PC-3 (cell line): ENCODE measurements around the gene TCOF1. TPM values are rescaled to one million over a fixed set of nuclear protein-coding genes. Genes with fewer than 3 reads are reported as not detected.

ENCODE experiments used
- ATAC-seq: fragments of 200-7000 bp; cut with Tn5 transposase; 2 replicates; pipeline ENCODE4 v1.9.1; 2020; ENCODE audit warnings: mild to moderate bottlenecking, moderate library complexity
- BruUV-seq: library from RNA; stranded (reverse); fragments of 400-500 nt; replicated peaks from 2 replicates; lab custom pipeline; 2021; lab: Mats Ljungman, UMichigan
- CTCF ChIA-PET: fragments of 300-600 bp; sonication (Branson Sonifier 250); formaldehyde crosslinking; loops from one replicate; lab custom pipeline; 2022; ENCODE audit warnings: antibody characterized with exemption; lab: Charles Lee
- POLR2A ChIA-PET: fragments of 300-600 bp; sonication (Branson Sonifier 250); formaldehyde crosslinking; loops from one replicate; lab custom pipeline; 2022; ENCODE audit warnings: antibody characterized with exemption; ENCODE audit not compliant: unreplicated experiment; lab: Charles Lee
- DNase-seq: peaks from one replicate; pipeline ENCODE4 v3.0.0-alpha.2; 2015
- H2AFZ ChIP-seq: fragments of 300-600 bp; sonication (generic); 2 replicates; pipeline ENCODE4 v1.6.0; 2016; ENCODE audit warnings: antibody characterized with exemption, low read length
- H3F3A ChIP-seq: fragments of 300-600 bp; sonication (generic); one replicate; pipeline ENCODE4 v1.6.0; 2017; ENCODE audit warnings: antibody characterized with exemption, low read length, control low read depth, mild to moderate bottlenecking; ENCODE audit not compliant: unreplicated experiment
- H3K27ac ChIP-seq: fragments of 300-600 bp; sonication (generic); 2 replicates; pipeline ENCODE4 v1.5.1; 2016; ENCODE audit warnings: mild to moderate bottlenecking, low read length
- H3K27me3 ChIP-seq: fragments of 300-600 bp; sonication (generic); 2 replicates; pipeline ENCODE4 v1.6.1; 2016; ENCODE audit warnings: low read length, mixed read lengths
- H3K36me3 ChIP-seq: fragments of 300-600 bp; sonication (generic); 2 replicates; pipeline ENCODE4 v1.6.1; 2016; ENCODE audit warnings: low read depth, mixed run types, low read length, mixed read lengths
- H3K4me1 ChIP-seq: fragments of 300-600 bp; sonication (generic); 2 replicates; pipeline ENCODE4 v1.5.1; 2016; ENCODE audit warnings: low read length; ENCODE audit not compliant: insufficient read depth
- H3K4me2 ChIP-seq: fragments of 300-600 bp; sonication (generic); 2 replicates; pipeline ENCODE4 v1.6.0; 2016; ENCODE audit warnings: low read length
- H3K4me3 ChIP-seq: fragments of 300-600 bp; sonication (generic); 2 replicates; pipeline ENCODE4 v1.5.1; 2016; ENCODE audit warnings: mild to moderate bottlenecking, low read length, mixed read lengths
- H3K79me2 ChIP-seq: fragments of 300-600 bp; sonication (generic); 2 replicates; pipeline ENCODE4 v1.6.1; 2017; ENCODE audit warnings: low read length, mixed read lengths
- H3K9ac ChIP-seq: fragments of 300-600 bp; sonication (generic); 2 replicates; pipeline ENCODE4 v1.6.0; 2016; ENCODE audit warnings: mild to moderate bottlenecking, low read length
- H3K9me2 ChIP-seq: fragments of 300-600 bp; sonication (generic); replicated peaks from 2 replicates; pipeline ENCODE4 v1.6.1; 2016; ENCODE audit warnings: mixed run types, low read length, mixed read lengths
- H3K9me3 ChIP-seq: fragments of 300-600 bp; sonication (generic); 2 replicates; pipeline ENCODE4 v1.6.1; 2016; ENCODE audit warnings: low read length, mixed read lengths
- H4K20me1 ChIP-seq: fragments of 300-600 bp; sonication (generic); 2 replicates; pipeline ENCODE4 v1.6.1; 2016; ENCODE audit warnings: low read length, mixed read lengths
- EZH2 ChIP-seq: fragments of 300-600 bp; sonication (generic); IDR thresholded peaks from one replicate; pipeline ENCODE4 v1.6.1; 2017; ENCODE audit warnings: antibody characterized with exemption, mild to moderate bottlenecking, low read length; ENCODE audit not compliant: unreplicated experiment
- EZH2phosphoT487 ChIP-seq: fragments of 300-600 bp; sonication (generic); IDR thresholded peaks from 2 replicates; pipeline ENCODE4 v1.6.1; 2018; ENCODE audit warnings: mild to moderate bottlenecking, antibody characterized with exemption, low read length, borderline replicate concordance
- intact Hi-C: fragments of 100-400 bp; cut with micrococcal nuclease; formaldehyde crosslinking; loops from 2 replicates; pipeline ENCODE4 v1.9.0; 2023
- total RNA-seq: library from RNA; depleted of rRNA; stranded (reverse); fragments of >200 nt; gene quantifications from 2 replicates; pipeline ENCODE4 v1.2.3, GENCODE V29; 2014
- TF ChIP-seq, protein P1 (sequence below): fragments of 300-600 bp; sonication (generic); conservative IDR thresholded peaks from 2 replicates; pipeline ENCODE4 v1.5.1; 2017; ENCODE audit warnings: antibody characterized with exemption, low read depth, mild to moderate bottlenecking, low read length

Gene TCOF1
- total RNA-seq, 1 experiment from 2014 or later, result 113 TPM

DNA sequence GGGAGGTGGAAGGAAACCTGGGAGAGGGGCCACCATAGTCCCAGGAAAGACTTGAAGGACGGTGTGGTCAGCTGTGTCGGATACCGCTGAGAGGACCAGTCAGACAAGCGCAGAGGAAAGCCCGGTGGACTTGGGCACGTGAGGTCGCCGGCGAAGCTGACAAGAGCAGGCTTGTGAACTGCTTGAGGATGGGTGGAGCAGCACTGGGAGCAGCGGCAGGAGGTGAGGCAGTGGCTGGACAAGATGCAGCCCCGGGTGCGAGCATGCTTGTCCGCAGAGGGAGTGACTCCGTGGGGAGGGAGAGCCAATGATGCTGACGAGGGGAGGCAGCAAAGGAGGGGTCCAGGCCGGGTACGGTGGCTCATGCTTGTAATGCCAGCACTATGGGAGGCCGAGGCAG lies 73.6 kb downstream of the TCOF1 start:
- Histone ChIP-seq H3K9me3 (no peaks in the 10 kb centered on the region), H3K27me3 (no peaks in the 10 kb centered on the region), H3K4me3 (no peak overlapping the region), H3F3A (no peaks in the 10 kb centered on the region), H3K36me3 (no peaks in the 10 kb centered on the region), H3K79me2 (no peaks in the 10 kb centered on the region), H3K4me2 (no peak overlapping the region), H3K9me2 (no peaks in the 10 kb centered on the region), H3K4me1 (no peaks in the 10 kb centered on the region), H3K27ac (no peak overlapping the region), H4K20me1 (no peaks in the 10 kb centered on the region), H2AFZ (no peak overlapping the region), H3K9ac (no peak overlapping the region)
- no peak for ATAC-seq
- intact Hi-C loops, result loop anchor here (10.0 kb wide), 2 partner anchors 296 to 596 kb away; no protein-coding TSS in a partner anchor
- ChIA-PET POLR2A (no interaction called here), CTCF (no interaction called here)
- TF ChIP-seq EZH2phosphoT487 (no peak), EZH2 (no peak)
- TF ChIP-seq, protein P1, sequence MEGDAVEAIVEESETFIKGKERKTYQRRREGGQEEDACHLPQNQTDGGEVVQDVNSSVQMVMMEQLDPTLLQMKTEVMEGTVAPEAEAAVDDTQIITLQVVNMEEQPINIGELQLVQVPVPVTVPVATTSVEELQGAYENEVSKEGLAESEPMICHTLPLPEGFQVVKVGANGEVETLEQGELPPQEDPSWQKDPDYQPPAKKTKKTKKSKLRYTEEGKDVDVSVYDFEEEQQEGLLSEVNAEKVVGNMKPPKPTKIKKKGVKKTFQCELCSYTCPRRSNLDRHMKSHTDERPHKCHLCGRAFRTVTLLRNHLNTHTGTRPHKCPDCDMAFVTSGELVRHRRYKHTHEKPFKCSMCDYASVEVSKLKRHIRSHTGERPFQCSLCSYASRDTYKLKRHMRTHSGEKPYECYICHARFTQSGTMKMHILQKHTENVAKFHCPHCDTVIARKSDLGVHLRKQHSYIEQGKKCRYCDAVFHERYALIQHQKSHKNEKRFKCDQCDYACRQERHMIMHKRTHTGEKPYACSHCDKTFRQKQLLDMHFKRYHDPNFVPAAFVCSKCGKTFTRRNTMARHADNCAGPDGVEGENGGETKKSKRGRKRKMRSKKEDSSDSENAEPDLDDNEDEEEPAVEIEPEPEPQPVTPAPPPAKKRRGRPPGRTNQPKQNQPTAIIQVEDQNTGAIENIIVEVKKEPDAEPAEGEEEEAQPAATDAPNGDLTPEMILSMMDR, result no peak
- no peak for DNase-seq
- no TSS peak for BruUV-seq

DNA sequence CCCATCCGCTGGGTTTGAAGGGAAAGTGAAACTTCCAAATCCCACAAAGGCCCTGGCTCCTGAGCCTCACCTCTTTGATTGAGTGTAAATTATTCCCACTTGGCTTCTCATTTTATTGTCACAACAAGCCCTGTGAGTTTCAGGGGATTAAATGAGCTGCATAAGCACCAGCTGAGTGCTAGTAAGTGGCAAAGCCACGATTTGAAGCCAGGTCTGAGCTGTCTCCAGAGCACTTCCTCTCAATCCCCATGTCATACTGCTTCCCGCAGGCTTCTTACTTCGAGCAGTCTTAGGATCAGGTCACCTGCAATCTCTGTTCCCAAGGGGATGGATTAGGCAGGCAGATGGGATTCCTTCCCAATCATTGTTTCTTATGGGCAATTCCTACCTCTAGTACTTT lies 74.1 kb downstream of the TCOF1 start:
- CTCF ChIA-PET, result no interaction called here
- H3K36me3 ChIP-seq, result no peaks in the 10 kb centered on the region
- no peaks in the 10 kb centered on the region for H3K79me2 ChIP-seq

DNA sequence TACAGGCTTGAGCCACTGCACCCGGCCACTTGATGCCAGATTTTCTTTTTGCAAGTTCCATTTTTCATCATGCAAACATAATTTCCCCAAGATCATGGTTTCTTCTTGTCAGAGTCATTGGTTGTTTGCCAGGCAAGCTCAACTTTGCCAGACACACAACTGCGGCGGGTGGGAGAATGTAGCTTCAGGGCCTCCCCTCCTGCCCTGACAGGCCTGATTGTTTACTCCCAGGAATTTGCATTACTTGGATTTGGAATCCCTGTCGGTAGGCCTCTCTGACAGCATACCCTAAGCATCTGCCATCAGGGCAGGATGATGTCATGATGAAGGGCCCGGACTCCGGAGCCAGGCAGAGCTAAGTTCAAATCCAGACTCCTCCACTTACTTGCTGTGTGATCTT lies 77.0 kb downstream of the TCOF1 start:
- no peaks in the 10 kb centered on the region for H3K9me2 ChIP-seq
- H3K4me2 ChIP-seq, result no peak overlapping the region
- BruUV-seq, result no TSS peak
- TF ChIP-seq EZH2 (no peak), EZH2phosphoT487 (no peak)
- TF ChIP-seq, protein P1, result no peak
- DNase-seq (no peak), ATAC-seq (no peak)
- no peaks in the 10 kb centered on the region for H4K20me1 ChIP-seq
- CTCF ChIA-PET, result interaction anchor here (0.6 kb wide), 1 partner anchor 24 kb away, joined by 4 read pairs; no protein-coding TSS in a partner anchor
- peaks cover 7% of the 10 kb centered on the region; the same call in 1 of the 2 replicates for H3K4me1 ChIP-seq
- no peaks in the 10 kb centered on the region for H3K36me3 ChIP-seq
- H2AFZ ChIP-seq, result no peak overlapping the region
- H3K9me3 ChIP-seq, result no peaks in the 10 kb centered on the region
- no peak overlapping the region for H3K4me3 ChIP-seq
- H3K9ac ChIP-seq, result no peak overlapping the region
- no peak overlapping the region for H3K27ac ChIP-seq
- POLR2A ChIA-PET, result no interaction called here
- intact Hi-C loops, result loop anchor here (10.0 kb wide), 2 partner anchors 300 to 600 kb away; no protein-coding TSS in a partner anchor
- no peaks in the 10 kb centered on the region for H3K27me3 ChIP-seq
- H3F3A ChIP-seq, result no peaks in the 10 kb centered on the region
- no peaks in the 10 kb centered on the region for H3K79me2 ChIP-seq

More for the DNA sequence above, 74.1 kb downstream of the TCOF1 start:
- Histone ChIP-seq H3K4me2 (no peak overlapping the region), H3K9me2 (no peaks in the 10 kb centered on the region), H3K9me3 (no peaks in the 10 kb centered on the region), H3K4me1 (peaks cover 5% of the 10 kb centered on the region; the same call in 1 of the 2 replicates), H3F3A (no peaks in the 10 kb centered on the region), H3K9ac (no peak overlapping the region), H3K27me3 (no peaks in the 10 kb centered on the region), H3K27ac (no peak overlapping the region), H4K20me1 (no peaks in the 10 kb centered on the region), H3K4me3 (no peak overlapping the region), H2AFZ (no peak overlapping the region)
- POLR2A ChIA-PET, result no interaction called here
- no peak for DNase-seq
- BruUV-seq, result no TSS peak
- intact Hi-C loops, result loop anchor here (10.0 kb wide), 2 partner anchors 297 to 597 kb away; no protein-coding TSS in a partner anchor
- ATAC-seq, result no peak
- TF ChIP-seq EZH2 (no peak), EZH2phosphoT487 (no peak)
- TF ChIP-seq, protein P1, result no peak
